GM18505 (cell line): ENCODE data around the gene IL4I1.
A peak's percentile ranks its signal among the peaks of the same experiment; 100 is the strongest.

Experiments
- ATAC-seq: cut with Tn5 transposase; IDR thresholded peaks from one replicate; pipeline ENCODE4 v1.9.1; 2021; ENCODE audit not compliant: unreplicated experiment
- POLR2A ChIP-seq: IDR thresholded peaks from 4 replicates; pipeline ENCODE4 v1.6.1; 2011; ENCODE audit warnings: borderline replicate concordance; ENCODE audit not compliant: insufficient read depth, insufficient read length; ENCODE audit errors: extremely low read depth

IL4I1 gene

GRCh38 chr19:49916839-49917733, 20.4 kb upstream of the IL4I1 start:
- ATAC-seq, result no peak
- TF ChIP-seq POLR2A, result no peak

GRCh38 chr19:49915271-49915670, 18.6 kb upstream of the IL4I1 start:
- TF ChIP-seq POLR2A, result no peak
- ATAC-seq, result no peak

- ATAC-seq, result no peak
- TF ChIP-seq POLR2A, result no peak
Observed at GRCh38 chr19:49913720-49914119, 17.0 kb upstream of the IL4I1 start.

- no peak for TF ChIP-seq POLR2A
- no peak for ATAC-seq
Observed at GRCh38 chr19:49912965-49913685, 16.4 kb upstream of the IL4I1 start.

GRCh38 chr19:49911381-49912145, 14.9 kb upstream of the IL4I1 start:
- ATAC-seq, result no peak
- peak; percentile 68 for TF ChIP-seq POLR2A

- no peak for TF ChIP-seq POLR2A
- ATAC-seq, result no peak
Observed at GRCh38 chr19:49910179-49910578, 13.5 kb upstream of the IL4I1 start.

GRCh38 chr19:49908480-49909420, 12.1 kb upstream of the IL4I1 start:
- TF ChIP-seq POLR2A, result no peak
- no peak for ATAC-seq

GRCh38 chr19:49907745-49908446, 11.2 kb upstream of the IL4I1 start:
- no peak for TF ChIP-seq POLR2A
- ATAC-seq, result no peak

GRCh38 chr19:49906879-49907564, 10.3 kb upstream of the IL4I1 start:
- no peak for ATAC-seq
- no peak for TF ChIP-seq POLR2A

- ATAC-seq, result no peak
- no peak for TF ChIP-seq POLR2A
Observed at GRCh38 chr19:49904136-49904535, 7.4 kb upstream of the IL4I1 start.

- peak; percentile 21 for TF ChIP-seq POLR2A
- no peak for ATAC-seq
Observed at GRCh38 chr19:49895566-49896297, 955 bp downstream of the IL4I1 start.
